GM12878 (cell line): Measurements from ENCODE around the gene MAML3. TPM values are rescaled to one million over a fixed set of nuclear protein-coding genes. Genes with fewer than 3 reads are reported as not detected.

Experiments used
- ATAC-seq: fragments of 200-7000 bp; cut with Tn5 transposase; 3 replicates; pipeline ENCODE4 v1.9.1; 2020; ENCODE audit warnings: mild to moderate bottlenecking, moderate library complexity
- BruUV-seq: library from RNA; stranded (reverse); fragments of 400-500 nt; replicated peaks from 2 replicates; lab custom pipeline; 2021; lab: Mats Ljungman, UMichigan
- CTCF ChIA-PET: fragments of 300-600 bp; sonication (Branson Sonifier 250); formaldehyde crosslinking; extraction: SDS; loops from one replicate; lab custom pipeline; 2021; ENCODE audit warnings: inconsistent platforms; lab: Yijun Ruan, JAX
- POLR2A ChIA-PET: fragments of 350-600 bp; formaldehyde crosslinking; extraction: SDS; loops from one replicate; lab custom pipeline; 2021; ENCODE audit warnings: inconsistent platforms; lab: Charles Lee
- RAD21 ChIA-PET: fragments of 300-600 bp; sonication (Branson Sonifier 250); formaldehyde crosslinking; loops from one replicate; lab custom pipeline; 2023; ENCODE audit warnings: antibody characterized with exemption; ENCODE audit not compliant: unreplicated experiment; lab: Charles Lee
- SMC1A ChIA-PET: fragments of 300-600 bp; sonication (Branson Sonifier 250); formaldehyde crosslinking; loops from one replicate; lab custom pipeline; 2023; ENCODE audit not compliant: unreplicated experiment, uncharacterized antibody; lab: Charles Lee
- DNase-seq: peaks from one replicate; pipeline ENCODE4 v3.0.0-alpha.2; 2011; ENCODE audit warnings: low read depth, low spot score
- FAIRE-seq: peaks from 3 replicates; lab custom pipeline; 2011; peaks lifted over from hg19 to GRCh38; lab: Jason Lieb, UNC
- H2AFZ ChIP-seq: 2 replicates; pipeline ENCODE4 v1.6.0; 2011; ENCODE audit warnings: low read depth, low read length, control low read depth; ENCODE audit not compliant: control insufficient read depth
- H3K27ac ChIP-seq: 2 replicates; pipeline ENCODE4 v1.5.1; 2011; ENCODE audit warnings: control low read depth; ENCODE audit not compliant: control insufficient read depth, insufficient read depth
- H3K27me3 ChIP-seq, 2 experiments: replicated peaks in 1 of 2; 2 replicates each; pipeline versions ENCODE4 v1.6.0 to v1.6.1; 2011; ENCODE audit warnings: low read length in 1 of 2; ENCODE audit not compliant: control insufficient read depth in 2 of 2, insufficient read depth in 2 of 2
- H3K36me3 ChIP-seq, 2 experiments: 2 replicates each; pipeline ENCODE4 v1.5.1; 2011; ENCODE audit warnings: low read length in 1 of 2; ENCODE audit not compliant: control insufficient read depth in 2 of 2, insufficient read depth in 2 of 2
- H3K4me1 ChIP-seq: 2 replicates; pipeline ENCODE4 v1.6.1; 2011; ENCODE audit warnings: mild to moderate bottlenecking, low read length, moderate library complexity, mixed read lengths; ENCODE audit not compliant: control insufficient read depth, insufficient read depth
- H3K4me2 ChIP-seq: 2 replicates; pipeline ENCODE4 v1.6.0; 2011; ENCODE audit warnings: control low read depth; ENCODE audit not compliant: control insufficient read depth, insufficient read depth
- H3K4me3 ChIP-seq: fragments of 200-600 bp; sonication (generic); 2 replicates; pipeline ENCODE4 v1.5.1; 2016
- H3K79me2 ChIP-seq: 2 replicates; pipeline ENCODE4 v1.6.0; 2011; ENCODE audit warnings: low read length; ENCODE audit not compliant: control insufficient read depth, insufficient read depth
- H3K9ac ChIP-seq: 2 replicates; pipeline ENCODE4 v1.8.0; 2011; ENCODE audit warnings: low read length, control low read depth, mixed read lengths; ENCODE audit not compliant: control insufficient read depth, insufficient read depth
- H3K9me3 ChIP-seq: replicated peaks from 3 replicates; pipeline ENCODE4 v1.5.1; 2011; ENCODE audit warnings: mild to moderate bottlenecking, low read length; ENCODE audit not compliant: control insufficient read depth, insufficient read depth
- H4K20me1 ChIP-seq: 2 replicates; pipeline ENCODE4 v1.6.0; 2011; ENCODE audit not compliant: control insufficient read depth, insufficient read depth
- CREB1 ChIP-seq: IDR thresholded peaks from 2 replicates; pipeline ENCODE4 v1.6.1; 2012; ENCODE audit warnings: low read depth, mild to moderate bottlenecking, inconsistent platforms
- GATAD2B ChIP-seq: fragments of 450-650 bp; conservative IDR thresholded peaks from 2 replicates; pipeline ENCODE4 v1.6.1; 2017; ENCODE audit warnings: low read depth, mild to moderate bottlenecking, moderate library complexity
- MEF2A ChIP-seq: IDR thresholded peaks from 2 replicates; pipeline ENCODE4 v1.6.1; 2011; ENCODE audit warnings: low read depth, mild to moderate bottlenecking, low read length, moderate library complexity; ENCODE audit not compliant: insufficient read depth
- MYC ChIP-seq: IDR thresholded peaks from 2 replicates; pipeline ENCODE4 v1.6.1; 2011; ENCODE audit warnings: mild to moderate bottlenecking, low read length, moderate library complexity, inconsistent platforms; ENCODE audit not compliant: insufficient read depth, insufficient replicate concordance, insufficient read length, severe bottlenecking
- RFX5 ChIP-seq: IDR thresholded peaks from 2 replicates; pipeline ENCODE4 v1.6.1; 2011; ENCODE audit warnings: low read depth, low read length, improper control_type of control experiment
- ZNF207 ChIP-seq: fragments of 450-650 bp; IDR thresholded peaks from 2 replicates; pipeline ENCODE4 v1.6.1; 2014; ENCODE audit warnings: antibody characterized with exemption, mild to moderate bottlenecking, borderline replicate concordance
- WGBS: methylation state at CpG from one replicate; pipeline ENCODE4 v1.1.6; 2016; ENCODE audit warnings: low lambda C conversion rate; ENCODE audit not compliant: insufficient replicate concordance, insufficient coverage; ENCODE audit errors: missing lambda C conversion rate; 5-methylcytosine and 5-hydroxymethylcytosine counted together
- in situ Hi-C: fragments of 300-500 bp; cut with MboI; formaldehyde crosslinking; loops from 9 replicates; pipeline ENCODE4 v1.14.3; 2018; ENCODE audit warnings: mixed read lengths
- intact Hi-C: fragments of 100-400 bp; cut with micrococcal nuclease; formaldehyde crosslinking; loops from one replicate; pipeline ENCODE4 v1.14.2; 2022; ENCODE audit not compliant: unreplicated experiment
- polyA plus RNA-seq, 11 experiments: library from polyadenylated mRNA; depleted of rRNA in 4 of 11; unstranded in 6 of 11; stranded (reverse) in 5 of 11; fragments of >200 nt; fragmentation: Nextera tagmentation in 4 of 11; fragmentation: Illumina TruSeq in 1 of 11; extraction: Ambion mirVana in 4 of 11; extraction: Trizol in 1 of 11; gene quantifications; 1 replicate in 1 of 11; 2 replicates in 10 of 11; pipeline versions ENCODE4 v1.2.1 to v1.2.3, GENCODE V29; 2011 to 2016; ENCODE audit warnings: inconsistent platforms in 2 of 11, missing spikeins in 2 of 11, low read depth in 1 of 11
- total RNA-seq, 4 experiments: library from RNA; depleted of rRNA in 3 of 4; stranded (reverse); fragments of >200 nt in 3 of 4; fragmentation: Illumina TruSeq in 1 of 4; extraction: Trizol in 1 of 4; gene quantifications; 2 replicates each; pipeline versions ENCODE4 v1.2.1 to v1.2.3, GENCODE V29; 2013 to 2021
- TF ChIP-seq, protein P1 (sequence below): fragments of 450-650 bp; IDR thresholded peaks from 2 replicates; pipeline ENCODE4 v1.6.1; 2018; ENCODE audit warnings: borderline replicate concordance, mild to moderate bottlenecking; ENCODE audit not compliant: partially characterized antibody
- TF ChIP-seq, protein P2 (sequence below): IDR thresholded peaks from 2 replicates; pipeline ENCODE4 v1.6.1; 2012; ENCODE audit warnings: improper control_type of control experiment, low read depth, low read length; ENCODE audit not compliant: insufficient replicate concordance

The MAML3 gene
- total and polyA plus RNA-seq, 10 of the 15 experiments (the other 5 are each of a cell fraction or from before 2014, with no cell fraction given) = under 0.01 to 0.53 (median 0.06) TPM; not detected in 2

DNA sequence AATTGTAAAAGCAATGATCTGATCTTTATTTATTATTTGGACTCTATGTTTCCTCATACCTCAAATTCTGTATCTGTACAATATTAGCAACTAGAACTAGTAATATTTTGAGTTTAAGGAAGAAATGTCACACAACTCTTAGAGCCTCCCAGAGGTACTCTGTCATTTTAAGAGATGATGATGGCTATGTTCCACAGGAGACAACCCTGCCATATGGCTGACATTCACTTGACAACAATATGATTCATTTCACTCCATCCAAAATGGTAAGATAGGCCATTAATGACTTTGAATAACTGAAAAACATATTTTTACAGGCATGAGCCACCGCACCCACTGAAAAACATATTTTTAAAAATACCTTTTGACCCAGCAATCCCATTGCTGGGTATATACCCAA, 190.3 kb downstream of the MAML3 start:
- H3K79me2 ChIP-seq = no peaks in the 10 kb centered on the region
- H4K20me1 ChIP-seq = no peaks in the 10 kb centered on the region
- H3K4me2 ChIP-seq = no peak overlapping the region
- no peak overlapping the region for H3K27ac ChIP-seq
- TF ChIP-seq MEF2A (no peak), ZNF207 (no peak), MYC (no peak), CREB1 (no peak), GATAD2B (no peak), RFX5 (no peak)
- TF ChIP-seq, protein P1, sequence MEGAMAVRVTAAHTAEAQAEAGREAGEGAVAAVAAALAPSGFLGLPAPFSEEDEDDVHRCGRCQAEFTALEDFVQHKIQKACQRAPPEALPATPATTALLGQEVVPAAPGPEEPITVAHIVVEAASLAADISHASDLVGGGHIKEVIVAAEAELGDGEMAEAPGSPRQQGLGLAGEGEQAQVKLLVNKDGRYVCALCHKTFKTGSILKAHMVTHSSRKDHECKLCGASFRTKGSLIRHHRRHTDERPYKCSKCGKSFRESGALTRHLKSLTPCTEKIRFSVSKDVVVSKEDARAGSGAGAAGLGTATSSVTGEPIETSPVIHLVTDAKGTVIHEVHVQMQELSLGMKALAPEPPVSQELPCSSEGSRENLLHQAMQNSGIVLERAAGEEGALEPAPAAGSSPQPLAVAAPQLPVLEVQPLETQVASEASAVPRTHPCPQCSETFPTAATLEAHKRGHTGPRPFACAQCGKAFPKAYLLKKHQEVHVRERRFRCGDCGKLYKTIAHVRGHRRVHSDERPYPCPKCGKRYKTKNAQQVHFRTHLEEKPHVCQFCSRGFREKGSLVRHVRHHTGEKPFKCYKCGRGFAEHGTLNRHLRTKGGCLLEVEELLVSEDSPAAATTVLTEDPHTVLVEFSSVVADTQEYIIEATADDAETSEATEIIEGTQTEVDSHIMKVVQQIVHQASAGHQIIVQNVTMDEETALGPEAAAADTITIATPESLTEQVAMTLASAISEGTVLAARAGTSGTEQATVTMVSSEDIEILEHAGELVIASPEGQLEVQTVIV = no peak
- TF ChIP-seq, protein P2, sequence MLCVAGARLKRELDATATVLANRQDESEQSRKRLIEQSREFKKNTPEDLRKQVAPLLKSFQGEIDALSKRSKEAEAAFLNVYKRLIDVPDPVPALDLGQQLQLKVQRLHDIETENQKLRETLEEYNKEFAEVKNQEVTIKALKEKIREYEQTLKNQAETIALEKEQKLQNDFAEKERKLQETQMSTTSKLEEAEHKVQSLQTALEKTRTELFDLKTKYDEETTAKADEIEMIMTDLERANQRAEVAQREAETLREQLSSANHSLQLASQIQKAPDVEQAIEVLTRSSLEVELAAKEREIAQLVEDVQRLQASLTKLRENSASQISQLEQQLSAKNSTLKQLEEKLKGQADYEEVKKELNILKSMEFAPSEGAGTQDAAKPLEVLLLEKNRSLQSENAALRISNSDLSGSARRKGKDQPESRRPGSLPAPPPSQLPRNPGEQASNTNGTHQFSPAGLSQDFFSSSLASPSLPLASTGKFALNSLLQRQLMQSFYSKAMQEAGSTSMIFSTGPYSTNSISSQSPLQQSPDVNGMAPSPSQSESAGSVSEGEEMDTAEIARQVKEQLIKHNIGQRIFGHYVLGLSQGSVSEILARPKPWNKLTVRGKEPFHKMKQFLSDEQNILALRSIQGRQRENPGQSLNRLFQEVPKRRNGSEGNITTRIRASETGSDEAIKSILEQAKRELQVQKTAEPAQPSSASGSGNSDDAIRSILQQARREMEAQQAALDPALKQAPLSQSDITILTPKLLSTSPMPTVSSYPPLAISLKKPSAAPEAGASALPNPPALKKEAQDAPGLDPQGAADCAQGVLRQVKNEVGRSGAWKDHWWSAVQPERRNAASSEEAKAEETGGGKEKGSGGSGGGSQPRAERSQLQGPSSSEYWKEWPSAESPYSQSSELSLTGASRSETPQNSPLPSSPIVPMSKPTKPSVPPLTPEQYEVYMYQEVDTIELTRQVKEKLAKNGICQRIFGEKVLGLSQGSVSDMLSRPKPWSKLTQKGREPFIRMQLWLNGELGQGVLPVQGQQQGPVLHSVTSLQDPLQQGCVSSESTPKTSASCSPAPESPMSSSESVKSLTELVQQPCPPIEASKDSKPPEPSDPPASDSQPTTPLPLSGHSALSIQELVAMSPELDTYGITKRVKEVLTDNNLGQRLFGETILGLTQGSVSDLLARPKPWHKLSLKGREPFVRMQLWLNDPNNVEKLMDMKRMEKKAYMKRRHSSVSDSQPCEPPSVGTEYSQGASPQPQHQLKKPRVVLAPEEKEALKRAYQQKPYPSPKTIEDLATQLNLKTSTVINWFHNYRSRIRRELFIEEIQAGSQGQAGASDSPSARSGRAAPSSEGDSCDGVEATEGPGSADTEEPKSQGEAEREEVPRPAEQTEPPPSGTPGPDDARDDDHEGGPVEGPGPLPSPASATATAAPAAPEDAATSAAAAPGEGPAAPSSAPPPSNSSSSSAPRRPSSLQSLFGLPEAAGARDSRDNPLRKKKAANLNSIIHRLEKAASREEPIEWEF = no peak
- no peak overlapping the region for H3K4me3 ChIP-seq
- ATAC-seq (no peak), DNase-seq (no peak), FAIRE-seq (no peak)
- no peak overlapping the region for H2AFZ ChIP-seq
- peaks cover 0 to 3% of the 10 kb centered on the region in 2 experiments; a peak in 1 of 4 replicates for H3K27me3 ChIP-seq
- CTCF ChIA-PET = no interaction called here
- intact Hi-C loops (no loop called here), in situ Hi-C loops (no loop called here)
- POLR2A ChIA-PET = no interaction called here
- no peak overlapping the region for H3K9ac ChIP-seq
- WGBS = 0% methylated on average over 1 of the region's 1 CpG
- H3K9me3 ChIP-seq = no peaks in the 10 kb centered on the region
- no peaks in the 10 kb centered on the region for H3K4me1 ChIP-seq
- SMC1A ChIA-PET = interaction anchor here (1.3 kb wide), 1 partner anchor 17 kb away, joined by 3 read pairs; no protein-coding TSS in a partner anchor
- RAD21 ChIA-PET = no interaction called here
- BruUV-seq = no TSS peak
- no peaks in the 10 kb centered on the region for H3K36me3 ChIP-seq
